Measurements from ENCODE around the gene RELT.

GRCh38 chr11:73372375-73372993 is 3.7 kb upstream of the RELT start:
- TF ChIP-seq CTCF (IDR thresholded peaks at IDR 0.05) = no peak
- no peak for TF ChIP-seq ZFX (IDR thresholded peaks at IDR 0.05; ENCODE audit: borderline replicate concordance)
